HG02885 (cell line): ENCODE measurements around the gene SLC7A8.
A peak's percentile ranks its signal among the peaks of the same experiment; 100 is the strongest.

Source experiments
- ATAC-seq: cut with Tn5 transposase; IDR thresholded peaks from one replicate; pipeline ENCODE4 v1.9.1; 2021; ENCODE audit warnings: mild to moderate bottlenecking; ENCODE audit not compliant: unreplicated experiment, poor library complexity

The SLC7A8 gene

GRCh38 chr14:23101986-23102625 lies 81.4 kb downstream of the SLC7A8 start:
- no peak for ATAC-seq

GRCh38 chr14:23101213-23101970 lies 82.1 kb downstream of the SLC7A8 start:
- no peak for ATAC-seq

- ATAC-seq: no peak
These were observed 84.1 kb downstream of the SLC7A8 start for GRCh38 chr14:23099212-23099861.

- no peak for ATAC-seq
These were observed 85.7 kb downstream of the SLC7A8 start for GRCh38 chr14:23097786-23098185.

GRCh38 chr14:23095196-23096108 lies 88.0 kb downstream of the SLC7A8 start, which contains the start of gene C14orf119:
Gene C14orf119 (plus strand): TSS chr14:23095505. CDS start chr14:23097659, 2,154 bp downstream.
- peak; percentile 91 for ATAC-seq

GRCh38 chr14:23094666-23095195 lies 88.7 kb downstream of the SLC7A8 start, which contains the start of gene ACIN1:
Gene ACIN1 (minus strand): TSS chr14:23095136. CDS start chr14:23095112, 24 bp downstream.
- peak; percentile 35 for ATAC-seq

GRCh38 chr14:23093991-23094665 lies 89.3 kb downstream of the SLC7A8 start:
- ATAC-seq: no peak

GRCh38 chr14:23093526-23093925 lies 89.9 kb downstream of the SLC7A8 start:
- no peak for ATAC-seq

- no peak for ATAC-seq
These were observed 90.4 kb downstream of the SLC7A8 start for GRCh38 chr14:23093104-23093503.

- ATAC-seq: no peak
These were observed 91.9 kb downstream of the SLC7A8 start for GRCh38 chr14:23091294-23092225.

- no peak for ATAC-seq
These were observed 93.2 kb downstream of the SLC7A8 start for GRCh38 chr14:23090254-23090636.

- no peak for ATAC-seq
These were observed 93.8 kb downstream of the SLC7A8 start for GRCh38 chr14:23089498-23090253.

- no peak for ATAC-seq
These were observed 96.9 kb downstream of the SLC7A8 start for GRCh38 chr14:23086565-23086964.

GRCh38 chr14:23085458-23085857 lies 98.0 kb downstream of the SLC7A8 start:
- no peak for ATAC-seq

GRCh38 chr14:23080474-23080873 lies 103.0 kb downstream of the SLC7A8 start:
- no peak for ATAC-seq

- no peak for ATAC-seq
These were observed 103.7 kb downstream of the SLC7A8 start for GRCh38 chr14:23079716-23080115.

- ATAC-seq: no peak
These were observed 104.8 kb downstream of the SLC7A8 start for GRCh38 chr14:23078692-23079116.

GRCh38 chr14:23077962-23078361 lies 105.5 kb downstream of the SLC7A8 start:
- no peak for ATAC-seq
